ENCODE data around the gene KRT6B. TPM values are rescaled to one million over a fixed set of nuclear protein-coding genes. Genes with fewer than 3 reads are reported as not detected.
"Not testable (repeated sequence)": the region's sequence is repeated elsewhere in the genome, so short reads cannot be mapped to it uniquely, and the experiment has no call there.

The KRT6B gene
- total RNA-seq (2014; rRNA removed; shearing (Covaris generic)): not detected in 2 replicates

GRCh38 chr12:52452101-52452500 lies at the start of gene KRT6B:
TSS of gene KRT6B (minus strand) at chr12:52452146. CDS start at chr12:52452078, 68 bp downstream.
- in situ Hi-C loops (cut with HindIII; ENCODE audit: low sequenced_read_pairs): no loop called here

DNA sequence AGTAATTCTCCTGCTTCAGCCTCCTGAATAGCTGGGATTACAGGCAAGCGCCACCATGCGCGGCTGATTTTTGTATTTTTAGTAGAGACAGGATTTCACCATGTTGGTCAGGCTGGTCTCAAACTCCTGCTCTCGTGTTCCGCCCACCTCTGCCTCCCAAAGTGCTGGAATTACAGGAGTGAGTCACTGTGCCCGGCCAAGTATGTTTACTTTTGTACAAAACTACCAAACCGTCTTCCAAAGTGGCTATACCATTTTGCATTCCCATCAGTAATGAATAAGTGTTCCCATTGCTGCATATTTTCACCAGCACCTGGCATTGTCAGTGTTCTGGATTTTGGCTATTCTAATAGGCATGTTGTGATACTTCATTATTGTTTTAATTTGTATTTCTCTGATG lies 49.5 kb upstream of the KRT6B start:
- in situ Hi-C loops (cut with HindIII; ENCODE audit: low sequenced_read_pairs): no loop called here
- DNase-seq (ENCODE audit: low spot score): no peak

More at GRCh38 chr12:52452101-52452500, at the start of gene KRT6B:
- no peak for DNase-seq (ENCODE audit: low spot score)

DNA sequence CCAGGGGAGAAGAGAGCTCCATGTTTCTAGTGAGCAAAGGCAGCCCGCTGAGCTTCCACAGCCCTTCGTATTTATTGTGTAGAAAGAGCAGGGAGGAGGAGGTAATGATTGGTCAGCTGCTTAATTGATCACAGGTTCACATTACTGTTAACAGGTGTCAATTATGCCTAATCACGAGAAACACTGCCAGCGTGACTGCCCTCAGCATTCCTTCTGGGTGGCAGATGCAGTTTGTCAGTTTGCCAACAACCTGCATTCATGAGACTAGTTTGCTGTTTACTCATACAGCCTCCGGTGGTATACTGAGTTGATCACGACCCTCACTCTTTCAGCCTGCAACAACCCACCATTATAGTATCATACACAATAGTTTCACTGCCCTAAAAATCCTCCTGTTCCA lies 48.6 kb upstream of the KRT6B start:
- DNase-seq (ENCODE audit: low spot score); in situ Hi-C loops (cut with HindIII; ENCODE audit: low sequenced_read_pairs): not testable (repeated sequence)

DNA sequence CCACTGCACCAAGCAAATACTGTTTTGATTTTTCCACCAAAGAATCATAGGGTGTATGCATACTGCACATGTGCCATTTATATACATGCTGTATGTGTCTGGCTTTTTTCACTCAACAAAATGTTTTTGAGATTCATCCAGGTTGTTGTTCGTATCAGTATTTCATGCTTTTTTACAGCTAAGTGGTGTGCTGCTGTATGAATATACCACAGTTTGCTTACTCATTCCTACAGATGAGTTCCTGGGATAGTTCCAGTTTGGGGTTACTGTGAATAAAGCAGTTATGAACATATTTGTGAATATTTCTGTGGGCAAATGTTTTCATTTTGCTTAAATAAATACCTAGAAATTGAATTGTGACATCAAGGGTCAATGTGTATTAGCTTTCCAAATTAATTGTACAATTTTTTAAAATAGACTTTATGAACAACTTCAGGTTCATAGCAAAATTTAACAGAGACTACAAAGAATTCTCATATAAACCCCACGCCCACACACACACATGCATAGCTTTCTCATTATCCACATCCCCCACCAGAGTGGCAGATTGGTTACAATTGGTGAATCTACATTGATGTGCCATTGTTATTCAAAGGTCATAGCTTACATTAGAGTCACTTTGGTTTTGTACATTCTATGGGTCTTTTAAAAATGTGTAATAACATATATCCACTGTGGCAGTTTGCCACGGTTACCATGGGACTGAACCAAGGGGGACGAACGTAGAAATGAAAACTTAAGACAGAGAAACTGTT lies 48.0 kb upstream of the KRT6B start:
- in situ Hi-C loops (cut with HindIII; ENCODE audit: low sequenced_read_pairs): no loop called here
- no peak for DNase-seq (ENCODE audit: low spot score)

- DNase-seq (ENCODE audit: low spot score): no peak
- in situ Hi-C loops (cut with HindIII; ENCODE audit: low sequenced_read_pairs): no loop called here
Measured at GRCh38 chr12:52498946-52499345, 47.0 kb upstream of the KRT6B start.

- in situ Hi-C loops (cut with HindIII; ENCODE audit: low sequenced_read_pairs): no loop called here
- DNase-seq (ENCODE audit: low spot score): no peak
Measured at GRCh38 chr12:52497975-52498374, 46.0 kb upstream of the KRT6B start.

DNA sequence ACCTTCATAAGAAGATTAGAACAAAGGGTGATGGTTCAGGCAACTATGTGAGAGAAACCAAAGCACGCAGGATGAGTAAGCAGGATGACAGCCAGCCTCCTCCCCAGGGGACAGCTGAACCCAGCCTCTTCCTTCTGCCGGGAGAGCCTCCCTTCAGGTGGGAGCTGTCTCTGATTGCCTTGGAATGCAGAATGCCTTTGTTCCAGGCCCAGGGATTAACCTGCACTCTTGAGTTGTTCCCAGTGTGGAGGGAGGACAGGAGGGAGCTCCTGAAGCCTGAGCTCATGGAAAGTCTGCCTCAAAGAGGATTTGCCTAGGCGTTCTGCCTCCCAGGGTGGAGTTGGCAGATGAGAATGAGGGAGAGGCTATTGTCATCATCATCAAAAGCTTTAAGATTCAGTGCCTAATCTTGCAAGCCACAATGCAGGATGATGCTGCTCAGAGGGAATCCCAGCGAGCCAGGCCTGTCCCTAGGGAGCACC lies 44.7 kb upstream of the KRT6B start:
- no peak for DNase-seq (ENCODE audit: low spot score)
- in situ Hi-C loops (cut with HindIII; ENCODE audit: low sequenced_read_pairs): no loop called here

- no peak for DNase-seq (ENCODE audit: low spot score)
- in situ Hi-C loops (cut with HindIII; ENCODE audit: low sequenced_read_pairs): no loop called here
Measured at GRCh38 chr12:52496054-52496453, 44.1 kb upstream of the KRT6B start.

GRCh38 chr12:52495389-52495788 lies 43.4 kb upstream of the KRT6B start:
- DNase-seq (ENCODE audit: low spot score): peak; percentile 30
- in situ Hi-C loops (cut with HindIII; ENCODE audit: low sequenced_read_pairs): no loop called here

GRCh38 chr12:52494518-52494917 lies 42.6 kb upstream of the KRT6B start:
- in situ Hi-C loops (cut with HindIII; ENCODE audit: low sequenced_read_pairs): no loop called here
- no peak for DNase-seq (ENCODE audit: low spot score)

GRCh38 chr12:52494100-52494499 lies 42.2 kb upstream of the KRT6B start:
- in situ Hi-C loops (cut with HindIII; ENCODE audit: low sequenced_read_pairs): no loop called here
- no peak for DNase-seq (ENCODE audit: low spot score)

DNA sequence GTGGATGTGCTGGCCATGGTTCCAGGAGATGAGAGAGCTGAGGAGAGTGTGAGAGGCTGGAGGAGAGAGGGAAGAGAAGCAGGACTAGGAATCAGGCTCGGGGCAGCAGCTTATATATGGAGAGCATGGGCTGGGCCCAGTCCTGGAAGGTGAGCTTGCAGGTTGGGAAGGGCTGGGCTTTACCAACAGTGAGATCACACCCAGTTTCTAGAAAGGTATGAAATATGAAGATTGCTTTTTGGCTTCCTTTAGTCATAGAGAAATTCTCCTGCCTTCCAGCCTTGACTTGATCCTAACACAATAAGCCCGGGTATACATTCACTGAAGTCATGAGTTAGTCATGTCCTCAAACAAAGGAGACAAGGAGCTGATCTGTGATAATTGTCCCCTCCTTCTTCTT lies 41.2 kb upstream of the KRT6B start, which contains the start of gene KRT6A:
Gene KRT6A, minus strand, starts transcription at position 86 of the 400 bp plus-strand sequence. Its CDS starts 69 bp downstream, at position 17.
- DNase-seq (ENCODE audit: low spot score): no peak
- in situ Hi-C loops (cut with HindIII; ENCODE audit: low sequenced_read_pairs): no loop called here

DNA sequence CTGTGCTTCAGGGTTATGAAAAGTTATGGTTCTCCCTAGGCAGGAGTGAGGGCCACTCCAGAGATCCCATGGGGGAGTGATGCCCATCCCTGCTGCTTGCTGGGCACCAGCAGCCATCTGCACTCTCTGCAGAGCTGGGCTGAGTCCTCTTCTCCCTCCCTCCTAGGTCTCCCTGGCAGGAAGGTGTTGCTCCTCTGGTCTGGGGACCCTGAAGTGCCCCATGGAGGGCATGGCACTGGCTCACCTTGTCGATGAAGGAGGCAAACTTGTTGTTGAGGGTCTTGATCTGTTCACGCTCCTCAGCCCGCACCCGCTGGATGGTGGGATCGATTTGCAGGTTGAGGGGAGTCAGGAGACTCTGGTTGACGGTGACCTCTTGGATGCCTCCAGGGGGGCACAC lies 40.5 kb upstream of the KRT6B start:
- DNase-seq (ENCODE audit: low spot score); in situ Hi-C loops (cut with HindIII; ENCODE audit: low sequenced_read_pairs): not testable (repeated sequence)

DNA sequence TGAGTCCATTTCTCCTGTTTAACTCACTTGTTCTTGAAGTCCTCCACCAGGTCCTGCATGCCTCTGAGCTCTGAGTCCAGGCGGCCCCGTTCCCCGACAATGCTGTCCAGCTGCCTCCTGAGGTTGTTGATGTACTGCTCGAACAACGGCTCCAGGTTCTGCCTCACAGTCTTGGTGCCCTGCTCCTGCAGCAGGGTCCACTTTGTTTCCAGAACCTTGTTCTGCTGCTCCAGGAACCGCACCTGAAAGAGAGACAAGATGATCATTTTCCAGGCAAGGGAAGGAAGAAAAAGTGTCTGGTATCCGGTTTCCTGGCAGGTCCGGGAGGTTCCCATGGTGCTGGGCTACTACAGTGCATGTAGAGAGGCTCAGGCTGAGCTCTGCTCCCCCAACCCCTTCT lies 39.5 kb upstream of the KRT6B start:
- DNase-seq (ENCODE audit: low spot score); in situ Hi-C loops (cut with HindIII; ENCODE audit: low sequenced_read_pairs): not testable (repeated sequence)

GRCh38 chr12:52488736-52489135 lies 36.8 kb upstream of the KRT6B start:
- DNase-seq (ENCODE audit: low spot score): no peak
- in situ Hi-C loops (cut with HindIII; ENCODE audit: low sequenced_read_pairs): no loop called here

DNA sequence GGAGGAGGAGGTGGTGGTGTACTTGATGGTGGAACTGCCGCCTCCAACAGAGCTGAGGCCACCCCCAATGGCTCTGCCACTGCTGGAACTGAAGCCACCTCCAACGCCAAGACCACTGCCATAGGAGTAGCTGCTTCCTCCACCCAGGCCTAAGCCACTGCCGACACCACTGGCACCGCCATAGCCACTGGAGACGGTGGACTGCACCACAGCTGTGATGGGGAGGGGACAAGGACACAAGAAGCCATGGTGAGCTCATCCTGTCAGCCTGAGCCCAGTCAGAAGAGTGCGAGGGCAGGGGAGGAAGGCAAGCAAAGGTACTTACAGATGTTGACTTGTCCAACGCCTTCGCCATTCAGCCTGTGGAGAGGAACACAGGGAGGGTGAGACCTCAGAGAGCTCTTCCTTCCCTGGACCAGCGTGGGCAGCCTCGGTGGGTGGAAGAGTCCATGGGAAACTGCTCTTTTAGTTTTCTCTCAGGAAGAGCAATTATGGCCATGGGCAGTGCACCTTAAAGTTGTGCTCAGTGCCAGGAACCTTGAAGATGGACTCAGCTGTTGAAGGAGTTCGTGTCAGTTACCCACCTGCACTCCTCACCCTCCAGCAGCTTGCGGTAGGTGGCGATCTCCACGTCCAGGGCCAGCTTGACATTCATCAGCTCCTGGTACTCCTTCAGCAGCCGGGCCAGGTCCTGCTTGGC lies 35.9 kb upstream of the KRT6B start:
- in situ Hi-C loops (cut with HindIII; ENCODE audit: low sequenced_read_pairs); DNase-seq (ENCODE audit: low spot score): not testable (repeated sequence)

- in situ Hi-C loops (cut with HindIII; ENCODE audit: low sequenced_read_pairs): no loop called here
- DNase-seq (ENCODE audit: low spot score): no peak
Measured at GRCh38 chr12:52487211-52487610, 35.3 kb upstream of the KRT6B start.

DNA sequence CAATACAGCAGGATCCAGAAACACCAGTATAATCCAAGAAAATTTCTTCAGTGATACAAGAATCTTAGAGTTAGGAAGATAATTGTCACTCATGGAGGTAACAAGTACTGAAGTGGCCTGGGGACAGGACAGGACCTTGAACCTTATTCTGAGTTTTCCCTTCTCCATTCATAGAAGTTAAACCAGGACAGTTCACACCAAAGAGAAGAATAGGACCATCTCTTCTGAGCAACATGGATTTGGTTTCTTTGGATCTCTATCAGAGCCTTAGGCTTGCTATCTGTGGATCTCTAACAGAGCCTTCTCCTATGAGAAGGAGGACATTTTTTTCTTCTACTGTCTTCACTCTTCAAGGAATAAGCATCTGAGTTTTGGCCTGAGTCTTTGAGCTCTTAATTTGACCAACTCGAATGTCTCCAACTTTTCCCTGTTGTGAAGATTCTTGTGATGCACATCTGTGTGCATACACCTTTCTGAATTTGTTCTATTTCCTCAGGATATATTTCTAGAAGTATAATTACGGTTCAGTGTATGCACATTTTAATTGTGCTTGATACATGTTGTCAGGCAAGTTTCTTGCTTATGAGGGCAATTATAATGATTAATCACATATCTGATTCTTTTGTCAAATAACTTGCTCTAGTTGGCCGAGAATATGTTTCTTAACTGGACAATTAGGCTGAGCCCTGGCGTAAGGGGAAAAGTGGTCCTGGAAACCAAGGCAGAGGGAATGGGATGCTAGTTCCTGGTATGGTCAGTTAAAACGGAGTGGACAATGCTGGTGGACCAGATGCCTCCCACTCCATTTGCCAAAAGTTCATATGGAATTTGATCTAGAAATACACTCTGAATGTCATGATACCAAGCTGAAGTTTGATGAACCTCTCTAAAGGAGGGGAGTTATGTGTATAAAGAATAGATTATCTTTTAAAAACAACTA lies 34.5 kb upstream of the KRT6B start:
- in situ Hi-C loops (cut with HindIII; ENCODE audit: low sequenced_read_pairs): no loop called here
- no peak for DNase-seq (ENCODE audit: low spot score)

- no peak for DNase-seq (ENCODE audit: low spot score)
- in situ Hi-C loops (cut with HindIII; ENCODE audit: low sequenced_read_pairs): no loop called here
Measured at GRCh38 chr12:52480073-52480472, 28.1 kb upstream of the KRT6B start.
